H9 (cell line): ENCODE measurements around the gene ZGLP1. TPM values are rescaled to one million over a fixed set of nuclear protein-coding genes. Genes with fewer than 3 reads are reported as not detected.

Experiments used
- DNase-seq: peaks from one replicate; pipeline ENCODE4 v3.0.0-alpha.2; 2017
- H2AFZ ChIP-seq: one replicate; pipeline ENCODE4 v1.6.1; 2013; ENCODE audit warnings: mild to moderate bottlenecking, low read length, control low read depth, moderate library complexity
- H2AK5ac ChIP-seq: 2 replicates; pipeline ENCODE4 v1.6.1; 2013; ENCODE audit warnings: low read length, control low read depth, mixed read lengths; ENCODE audit not compliant: insufficient read length
- H2BK120ac ChIP-seq: one replicate; pipeline ENCODE4 v1.6.1; 2013; ENCODE audit warnings: low read depth, mild to moderate bottlenecking, low read length, control low read depth, inconsistent platforms; ENCODE audit not compliant: poor library complexity, severe bottlenecking
- H2BK12ac ChIP-seq: 2 replicates; pipeline ENCODE4 v1.6.1; 2013; ENCODE audit warnings: low read length, control low read depth, mixed read lengths, low read depth; ENCODE audit not compliant: insufficient read length
- H2BK15ac ChIP-seq: 2 replicates; pipeline ENCODE4 v1.6.1; 2013; ENCODE audit warnings: low read depth, low read length, control low read depth
- H2BK20ac ChIP-seq: one replicate; pipeline ENCODE4 v1.6.1; 2013; ENCODE audit warnings: low read depth, mild to moderate bottlenecking, low read length, control low read depth, inconsistent platforms; ENCODE audit not compliant: poor library complexity, severe bottlenecking
- H2BK5ac ChIP-seq: 2 replicates; pipeline ENCODE4 v1.6.1; 2013; ENCODE audit warnings: low read length, control low read depth, mixed read lengths; ENCODE audit not compliant: insufficient read length
- H3K14ac ChIP-seq: 2 replicates; pipeline ENCODE4 v1.6.1; 2013; ENCODE audit warnings: low read length, control low read depth; ENCODE audit not compliant: insufficient read depth
- H3K18ac ChIP-seq: 2 replicates; pipeline ENCODE4 v1.6.1; 2013; ENCODE audit warnings: low read depth, mild to moderate bottlenecking, mixed read lengths, low read length, control low read depth; ENCODE audit not compliant: insufficient read length
- H3K23ac ChIP-seq: 2 replicates; pipeline ENCODE4 v1.6.1; 2013; ENCODE audit warnings: low read length, control low read depth, mixed read lengths, low read depth; ENCODE audit not compliant: insufficient read length
- H3K23me2 ChIP-seq: 2 replicates; pipeline ENCODE4 v1.6.1; 2013; ENCODE audit warnings: low read depth, mild to moderate bottlenecking, mixed read lengths, low read length, control low read depth; ENCODE audit not compliant: insufficient read length, poor library complexity, severe bottlenecking
- H3K27ac ChIP-seq: 2 replicates; pipeline ENCODE4 v1.5.1; 2013; ENCODE audit warnings: low read length, control low read depth, mixed read lengths, low read depth; ENCODE audit not compliant: insufficient read length
- H3K27me3 ChIP-seq: 2 replicates; pipeline ENCODE4 v1.6.1; 2013; ENCODE audit warnings: low read length, control low read depth, inconsistent platforms; ENCODE audit not compliant: insufficient read depth
- H3K4ac ChIP-seq: 2 replicates; pipeline ENCODE4 v1.6.1; 2013; ENCODE audit warnings: low read depth, mild to moderate bottlenecking, control low read depth, inconsistent platforms, low read length, moderate library complexity
- H3K4me1 ChIP-seq: 2 replicates; pipeline ENCODE4 v1.6.1; 2013; ENCODE audit warnings: low read length, control low read depth, inconsistent platforms; ENCODE audit not compliant: insufficient read depth
- H3K4me2 ChIP-seq: 2 replicates; pipeline ENCODE4 v1.6.1; 2013; ENCODE audit warnings: low read length, control low read depth, mixed read lengths; ENCODE audit not compliant: insufficient read length, insufficient read depth
- H3K56ac ChIP-seq: 2 replicates; pipeline ENCODE4 v1.6.1; 2013; ENCODE audit warnings: low read depth, mild to moderate bottlenecking, mixed read lengths, low read length, control low read depth; ENCODE audit not compliant: insufficient read length
- H3K79me1 ChIP-seq: 2 replicates; pipeline ENCODE4 v1.6.1; 2013; ENCODE audit warnings: low read depth, mild to moderate bottlenecking, moderate library complexity, low read length, control low read depth, inconsistent platforms; ENCODE audit not compliant: insufficient read depth, poor library complexity, severe bottlenecking
- H3K79me2 ChIP-seq: 2 replicates; pipeline ENCODE4 v1.6.1; 2013; ENCODE audit warnings: low read length, control low read depth, inconsistent platforms; ENCODE audit not compliant: insufficient read depth
- H3K9ac ChIP-seq: 2 replicates; pipeline ENCODE4 v1.6.1; 2013; ENCODE audit warnings: low read length, control low read depth, mixed read lengths; ENCODE audit not compliant: insufficient read length; ENCODE audit errors: extremely low read depth
- H3K9me3 ChIP-seq: one replicate; pipeline ENCODE4 v1.6.1; 2013; ENCODE audit warnings: low read depth, low read length, inconsistent platforms; ENCODE audit not compliant: control insufficient read depth
- H3T11ph ChIP-seq: one replicate; pipeline ENCODE4 v1.6.1; 2013; ENCODE audit warnings: mild to moderate bottlenecking, low read length, control low read depth, inconsistent platforms
- H4K20me1 ChIP-seq: one replicate; pipeline ENCODE4 v1.6.1; 2013; ENCODE audit not compliant: control insufficient read depth, insufficient read length, insufficient read depth
- H4K5ac ChIP-seq: 2 replicates; pipeline ENCODE4 v1.6.1; 2013; ENCODE audit warnings: low read depth, mild to moderate bottlenecking, mixed read lengths, low read length, control low read depth; ENCODE audit not compliant: insufficient read length
- H4K8ac ChIP-seq: replicated peaks from 2 replicates; pipeline ENCODE4 v1.6.1; 2013; ENCODE audit warnings: low read length, control low read depth, mixed read lengths, low read depth; ENCODE audit not compliant: insufficient read length
- H4K91ac ChIP-seq: 2 replicates; pipeline ENCODE4 v1.6.1; 2013; ENCODE audit warnings: low read depth, mild to moderate bottlenecking, moderate library complexity, mixed read lengths, low read length, control low read depth; ENCODE audit not compliant: insufficient read length
- H3K27ac Mint-ChIP-seq, 3 experiments: 2 replicates in 2 of 3; 3 replicates in 1 of 3; pipeline ENCODE4 v1.8.0; 2020 to 2021; ENCODE audit warnings: mixed read lengths in 3 of 3, mild to moderate bottlenecking in 1 of 3, moderate library complexity in 1 of 3
- H3K27me3 Mint-ChIP-seq: 2 replicates; pipeline ENCODE4 v1.8.0; 2021; ENCODE audit warnings: low read depth, mild to moderate bottlenecking, moderate library complexity, mixed read lengths
- H3K36me3 Mint-ChIP-seq, 3 experiments: 2 replicates in 2 of 3; 3 replicates in 1 of 3; pipeline ENCODE4 v1.8.0; 2020 to 2021; ENCODE audit warnings: low read depth in 3 of 3, mixed read lengths in 3 of 3; ENCODE audit not compliant: insufficient read depth in 1 of 3
- H3K4me1 Mint-ChIP-seq, 2 experiments: 2 replicates each; pipeline ENCODE4 v1.8.0; 2020; ENCODE audit warnings: mixed read lengths in 2 of 2
- H3K4me3 Mint-ChIP-seq, 2 experiments: 2 replicates in 1 of 2; 3 replicates in 1 of 2; pipeline ENCODE4 v1.8.0; 2020 to 2021; ENCODE audit warnings: mild to moderate bottlenecking in 2 of 2, mixed read lengths in 2 of 2, moderate library complexity in 1 of 2
- H3K9me3 Mint-ChIP-seq, 2 experiments: 2 replicates in 1 of 2; 3 replicates in 1 of 2; pipeline ENCODE4 v1.8.0; 2020; ENCODE audit warnings: mild to moderate bottlenecking in 2 of 2, mixed read lengths in 2 of 2, moderate library complexity in 1 of 2
- CTCF ChIP-seq: fragments of 200-600 bp; sonication (generic); conservative IDR thresholded peaks from 3 replicates; pipeline ENCODE4 v1.8.0; 2021; ENCODE audit warnings: antibody characterized with exemption, mild to moderate bottlenecking
- WGBS: extraction: QIAGEN DNeasy Blood & Tissue Kit; methylation state at CpG from one replicate; pipeline ENCODE4 v1.1.7; 2013; ENCODE audit warnings: missing lambda C conversion rate, low lambda C conversion rate, mixed read lengths; ENCODE audit not compliant: insufficient read length; ENCODE audit errors: extremely low coverage; 5-methylcytosine and 5-hydroxymethylcytosine counted together
- total RNA-seq: library from RNA; stranded (reverse); gene quantifications from 2 replicates; pipeline ENCODE4 v1.2.1, GENCODE V29; 2021

The ZGLP1 gene
- total RNA-seq, 1 experiment from 2014 or later = 6.9 TPM

- H3K9me3 Mint-ChIP-seq = peaks cover 0 to 2% of the 10 kb centered on the region in 2 experiments; a peak in 3 of 5 replicates
These were observed 15.8 kb downstream of the ZGLP1 start for GRCh38 chr19:10293637-10294367.

More at GRCh38 chr19:10293637-10294367, 15.8 kb downstream of the ZGLP1 start:
- peak overlapping the region; percentile 3 for H3K4me2 ChIP-seq
- H3K4me1 Mint-ChIP-seq = peaks cover 13 to 39% of the 10 kb centered on the region in 2 experiments
- no CpG with 5 or more reads among the region's 49 CpGs for WGBS
- TF ChIP-seq CTCF = no peak
- H3K23me2 ChIP-seq = peaks cover 35% of the 10 kb centered on the region
- H3K27ac Mint-ChIP-seq = no peak overlapping the region
- no peak overlapping the region for H3K23ac ChIP-seq
- H2BK120ac ChIP-seq = no peak overlapping the region
- peak overlapping the region in 1 of 2 experiments; percentile 92; a peak in 2 of 5 replicates for H3K4me3 Mint-ChIP-seq
- H4K91ac ChIP-seq = no peak overlapping the region
- peaks cover 96% of the 10 kb centered on the region for H3K27me3 Mint-ChIP-seq
- no peaks in the 10 kb centered on the region; the same call in 1 of the 2 replicates for H3K4me1 ChIP-seq
- no peak overlapping the region for H2AK5ac ChIP-seq
- peaks cover 58% of the 10 kb centered on the region for H3K27me3 ChIP-seq
- H4K20me1 ChIP-seq = no peaks in the 10 kb centered on the region
- H3K9me3 ChIP-seq = no peaks in the 10 kb centered on the region
- no peak overlapping the region for H4K8ac ChIP-seq
- DNase-seq = peak; percentile 32
- no peaks in the 10 kb centered on the region for H3K79me2 ChIP-seq
- no peak overlapping the region for H2AFZ ChIP-seq
- no peak overlapping the region for H3K18ac ChIP-seq
- no peak overlapping the region for H2BK12ac ChIP-seq
- H3K56ac ChIP-seq = no peak overlapping the region
- H3K9ac ChIP-seq = no peak overlapping the region
- H3K36me3 Mint-ChIP-seq = no peaks in the 10 kb centered on the region; a peak in 3 of 7 replicates
- H2BK20ac ChIP-seq = no peak overlapping the region
- no peaks in the 10 kb centered on the region for H3K79me1 ChIP-seq
- no peak overlapping the region for H2BK15ac ChIP-seq
- H4K5ac ChIP-seq = no peak overlapping the region
- H3T11ph ChIP-seq = no peak overlapping the region
- no peak overlapping the region for H2BK5ac ChIP-seq
- no peak overlapping the region for H3K27ac ChIP-seq
- no peak overlapping the region for H3K4ac ChIP-seq
- no peak overlapping the region; the same call in 1 of the 2 replicates for H3K14ac ChIP-seq
